GM13976 (cell line): Measurements from ENCODE around the gene GRAMD4.
"Not testable (repeated sequence)": the region's sequence is repeated elsewhere in the genome, so short reads cannot be mapped to it uniquely, and the experiment has no call there.

Experiments used
- DNase-seq: peaks from one replicate; pipeline ENCODE4 v3.0.0; 2012; ENCODE audit warnings: low spot score
- in situ Hi-C: fragments of 300-500 bp; cut with MboI; formaldehyde crosslinking; loops from one replicate; pipeline ENCODE4 v1.12.0; 2022; ENCODE audit warnings: low sequenced_read_pairs, mixed read lengths, inconsistent platforms; ENCODE audit not compliant: unreplicated experiment
- TF ChIP-seq, protein P1 (sequence below): IDR thresholded peaks from 2 replicates; pipeline ENCODE4 v1.5.1; 2012; ENCODE audit warnings: borderline replicate concordance, mild to moderate bottlenecking; ENCODE audit not compliant: insufficient read depth; ENCODE audit errors: extremely low read depth, missing control alignments, control extremely low read depth

The GRAMD4 gene

DNA sequence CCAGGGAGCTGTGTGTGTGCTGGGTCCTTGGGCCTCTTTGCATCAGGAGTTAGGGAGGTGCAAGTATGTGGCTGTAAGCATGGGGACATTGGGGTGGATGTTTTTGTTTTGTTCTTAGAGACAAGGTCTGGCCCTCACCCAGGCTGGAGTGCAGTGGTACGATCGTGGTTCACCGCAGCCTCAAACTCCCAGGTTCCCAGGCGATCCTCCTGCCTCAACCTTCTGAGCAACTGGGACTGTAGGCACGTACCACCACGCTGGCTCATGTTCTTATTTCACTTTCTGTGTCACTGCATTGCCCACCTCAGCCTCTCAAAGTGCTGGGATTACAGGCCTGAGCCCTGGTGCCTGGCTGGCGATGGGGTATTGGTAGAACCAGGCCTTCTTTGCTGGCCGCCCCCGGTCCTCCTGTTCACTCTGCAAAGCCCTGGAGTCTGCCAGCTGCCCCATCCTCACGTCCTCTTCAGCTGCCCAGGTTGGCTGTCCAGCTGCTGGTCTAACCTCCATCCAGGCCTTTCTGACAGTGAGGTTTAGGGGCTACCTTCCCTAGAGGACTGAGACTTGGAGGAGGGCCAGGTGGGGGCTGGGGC lies 851 bp upstream of the GRAMD4 start:
- TF ChIP-seq, protein P1, sequence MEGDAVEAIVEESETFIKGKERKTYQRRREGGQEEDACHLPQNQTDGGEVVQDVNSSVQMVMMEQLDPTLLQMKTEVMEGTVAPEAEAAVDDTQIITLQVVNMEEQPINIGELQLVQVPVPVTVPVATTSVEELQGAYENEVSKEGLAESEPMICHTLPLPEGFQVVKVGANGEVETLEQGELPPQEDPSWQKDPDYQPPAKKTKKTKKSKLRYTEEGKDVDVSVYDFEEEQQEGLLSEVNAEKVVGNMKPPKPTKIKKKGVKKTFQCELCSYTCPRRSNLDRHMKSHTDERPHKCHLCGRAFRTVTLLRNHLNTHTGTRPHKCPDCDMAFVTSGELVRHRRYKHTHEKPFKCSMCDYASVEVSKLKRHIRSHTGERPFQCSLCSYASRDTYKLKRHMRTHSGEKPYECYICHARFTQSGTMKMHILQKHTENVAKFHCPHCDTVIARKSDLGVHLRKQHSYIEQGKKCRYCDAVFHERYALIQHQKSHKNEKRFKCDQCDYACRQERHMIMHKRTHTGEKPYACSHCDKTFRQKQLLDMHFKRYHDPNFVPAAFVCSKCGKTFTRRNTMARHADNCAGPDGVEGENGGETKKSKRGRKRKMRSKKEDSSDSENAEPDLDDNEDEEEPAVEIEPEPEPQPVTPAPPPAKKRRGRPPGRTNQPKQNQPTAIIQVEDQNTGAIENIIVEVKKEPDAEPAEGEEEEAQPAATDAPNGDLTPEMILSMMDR = no peak
- in situ Hi-C loops = no loop called here
- no peak for DNase-seq

DNA sequence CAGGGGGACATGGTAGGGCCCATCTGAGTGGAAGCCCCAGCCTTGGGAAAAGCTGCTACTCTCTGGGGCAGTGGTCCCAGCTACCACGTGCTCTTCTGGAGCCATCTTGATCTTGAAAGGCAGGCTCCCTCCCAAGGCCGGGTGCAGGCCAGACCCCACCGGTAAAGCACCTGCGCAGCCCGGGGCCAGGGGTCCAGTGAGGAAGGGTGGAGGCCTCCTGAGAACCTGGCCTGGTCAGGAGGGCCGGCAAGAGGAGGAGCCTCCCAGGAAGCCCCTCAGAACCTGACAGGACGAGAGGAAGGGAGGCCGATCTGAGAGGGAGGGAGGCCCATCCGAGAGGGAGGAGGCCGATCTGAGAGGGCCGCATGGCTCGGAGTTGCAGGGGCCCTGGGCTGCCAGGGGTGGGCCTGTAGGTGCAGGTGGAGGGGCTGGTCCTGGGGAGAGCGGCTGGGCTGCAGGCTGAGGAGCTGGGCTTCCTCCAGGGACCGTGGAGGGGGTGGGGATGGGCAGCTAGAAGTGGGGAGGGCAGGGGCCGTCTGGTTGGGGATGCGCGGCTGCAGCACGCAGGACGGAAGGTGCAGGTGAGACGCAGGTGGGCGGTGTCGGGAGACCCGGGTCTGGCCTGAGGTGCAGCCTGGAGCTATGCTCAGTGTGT lies 529 bp downstream of the GRAMD4 start:
- no peak for DNase-seq
- TF ChIP-seq, protein P1 = no peak
- in situ Hi-C loops = no loop called here

DNA sequence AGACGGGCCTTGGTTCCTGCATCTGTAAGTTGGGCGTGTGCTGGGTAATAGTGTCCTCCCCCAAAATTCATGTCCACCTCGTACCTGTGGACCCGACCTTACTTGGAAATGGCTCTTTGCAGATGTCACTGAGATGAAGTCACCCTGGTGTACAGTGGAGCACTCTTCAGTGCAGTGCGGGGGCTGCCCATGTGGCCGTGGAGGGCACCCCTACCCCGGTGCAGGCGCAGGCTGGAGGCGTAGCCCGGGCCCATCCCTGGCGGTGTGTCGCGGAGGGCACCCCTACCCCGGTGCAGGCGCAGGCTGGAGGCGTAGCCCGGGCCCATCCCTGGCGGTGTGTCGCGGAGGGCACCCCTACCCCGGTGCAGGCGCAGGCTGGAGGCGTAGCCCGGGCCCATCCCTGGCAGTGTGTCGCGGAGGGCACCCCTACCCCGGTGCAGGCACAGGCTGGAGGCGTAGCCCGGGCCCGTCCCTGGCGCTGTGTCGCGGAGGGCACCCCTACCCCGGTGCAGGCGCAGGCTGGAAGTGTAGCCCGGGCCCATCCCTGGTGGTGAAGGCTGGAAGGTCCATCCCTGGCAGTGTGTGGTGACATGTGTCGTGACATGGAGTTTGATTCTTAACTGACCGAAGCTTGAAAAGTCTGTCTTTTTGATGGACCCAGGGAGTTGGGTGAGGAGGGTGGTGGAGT lies 1.2 kb downstream of the GRAMD4 start:
- DNase-seq, in situ Hi-C loops: not testable (repeated sequence)

- no peak for DNase-seq
- TF ChIP-seq, protein P1 = no peak
Measured at GRCh38 chr22:46622081-46622521, 1.9 kb downstream of the GRAMD4 start.

DNA sequence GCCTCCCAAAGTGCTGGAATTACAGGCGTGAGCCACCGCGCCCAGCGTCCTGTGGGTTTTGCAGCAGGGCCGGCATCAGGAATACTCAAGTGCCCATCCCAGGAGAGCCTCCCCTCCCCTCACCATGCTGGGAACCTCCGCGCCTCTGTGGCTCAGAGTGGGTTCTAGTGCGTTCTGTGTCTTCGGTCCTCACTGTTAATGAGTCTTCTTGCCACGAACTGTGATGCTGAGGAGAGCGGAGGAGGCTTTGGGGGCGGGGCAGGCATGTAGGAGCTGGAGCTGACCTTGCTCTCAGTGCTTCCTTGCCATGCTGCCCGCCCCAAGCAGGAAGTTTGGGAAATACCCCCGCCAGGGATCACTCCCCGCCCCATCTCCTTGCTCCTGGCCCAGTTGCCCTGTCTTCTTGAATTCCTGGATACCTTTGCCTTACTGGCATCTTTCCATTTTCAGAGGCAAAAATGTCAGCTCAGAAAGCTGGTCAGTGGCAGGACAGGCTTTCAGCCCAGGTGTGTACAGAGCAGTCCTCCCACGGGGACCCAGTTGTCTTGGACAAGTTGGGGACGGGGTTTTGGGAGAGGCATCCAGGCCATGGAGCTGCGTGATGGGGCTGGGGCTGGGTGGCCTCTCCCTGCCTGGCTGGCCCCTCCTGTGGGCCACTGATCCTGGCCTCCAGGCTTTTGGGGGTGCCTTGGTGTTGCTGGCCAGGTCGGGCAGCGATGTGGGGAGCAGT lies 5.1 kb downstream of the GRAMD4 start:
- in situ Hi-C loops = no loop called here
- TF ChIP-seq, protein P1 = no peak
- no peak for DNase-seq

More at GRCh38 chr22:46622081-46622521, 1.9 kb downstream of the GRAMD4 start:
- in situ Hi-C loops = no loop called here

GRCh38 chr22:46625843-46626349 lies 5.7 kb downstream of the GRAMD4 start:
- TF ChIP-seq, protein P1 = no peak
- in situ Hi-C loops = no loop called here
- DNase-seq = no peak

GRCh38 chr22:46626356-46626755 lies 6.2 kb downstream of the GRAMD4 start:
- DNase-seq = no peak
- TF ChIP-seq, protein P1 = no peak
- in situ Hi-C loops = no loop called here
